SIG-M5 (cell line): ENCODE measurements around the gene LIPK.

Source experiments
- DNase-seq: peaks from one replicate; lab custom pipeline; 2025; lab: John Stamatoyannopoulos, UW

The LIPK gene

GRCh38 chr10:88786032-88786770 lies 80.2 kb downstream of the LIPK start:
- no peak for DNase-seq

DNA sequence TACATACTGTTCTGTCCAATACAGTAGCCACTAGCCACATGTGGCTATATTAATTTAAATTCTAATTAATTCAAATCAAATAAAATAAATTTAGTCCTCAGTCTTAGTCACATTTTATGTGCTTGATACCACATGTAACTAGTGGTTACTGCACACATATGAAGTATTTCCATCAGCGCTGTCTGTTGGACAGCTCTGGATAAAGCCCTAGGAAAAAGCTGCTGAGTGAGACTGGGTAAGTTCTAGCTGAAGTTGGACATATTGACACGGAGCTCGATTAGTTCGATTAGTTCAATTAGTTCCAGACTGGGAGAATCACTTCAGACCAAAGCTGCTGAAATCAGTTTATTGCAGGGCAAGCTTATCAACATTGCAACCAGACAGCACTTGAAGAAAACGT lies 81.4 kb downstream of the LIPK start:
- DNase-seq: no peak

DNA sequence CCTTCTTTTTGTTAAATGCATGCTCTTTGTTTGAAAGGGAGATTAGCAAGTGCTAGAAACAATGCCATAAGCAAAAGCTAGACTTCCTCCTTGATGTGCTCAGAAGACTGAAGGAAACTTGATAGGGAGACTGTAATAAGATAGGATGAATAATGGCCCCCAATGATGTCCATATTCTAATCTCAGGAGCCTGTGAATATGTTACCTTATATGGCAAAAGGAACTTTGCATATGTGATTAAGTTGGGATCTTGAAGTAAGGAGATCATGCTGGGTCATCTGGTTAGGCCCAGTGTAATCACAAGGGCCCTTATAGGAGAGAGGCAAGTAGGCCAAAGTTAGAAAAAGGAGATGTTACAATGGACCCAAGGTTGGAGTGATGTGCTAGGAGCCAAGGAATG lies 82.9 kb downstream of the LIPK start:
- no peak for DNase-seq

GRCh38 chr10:88791924-88792323 lies 85.9 kb downstream of the LIPK start:
- no peak for DNase-seq

DNA sequence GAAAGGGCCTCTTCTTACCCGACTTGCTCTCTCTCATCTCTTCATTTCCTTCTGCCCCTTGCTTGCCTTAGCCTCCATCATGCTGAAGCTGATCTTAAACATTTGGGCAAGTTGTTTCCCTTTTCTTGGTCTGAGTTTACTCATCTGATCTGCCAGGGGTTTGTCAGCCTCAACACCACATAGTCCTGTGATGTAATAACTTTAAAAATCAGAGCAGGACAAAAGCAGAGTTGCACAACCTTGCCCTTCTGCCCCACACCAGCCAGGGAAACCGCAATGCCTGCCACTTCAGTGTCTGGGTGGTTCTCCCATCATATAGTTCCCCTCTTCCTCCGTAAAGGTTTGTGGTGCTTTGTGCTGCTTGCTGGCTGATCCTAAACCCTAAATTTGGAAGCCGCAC lies 86.6 kb downstream of the LIPK start:
- no peak for DNase-seq

- DNase-seq: no peak
These were observed 87.8 kb downstream of the LIPK start for GRCh38 chr10:88793712-88794299.

- no peak for DNase-seq
These were observed 88.7 kb downstream of the LIPK start for GRCh38 chr10:88794731-88795130.

DNA sequence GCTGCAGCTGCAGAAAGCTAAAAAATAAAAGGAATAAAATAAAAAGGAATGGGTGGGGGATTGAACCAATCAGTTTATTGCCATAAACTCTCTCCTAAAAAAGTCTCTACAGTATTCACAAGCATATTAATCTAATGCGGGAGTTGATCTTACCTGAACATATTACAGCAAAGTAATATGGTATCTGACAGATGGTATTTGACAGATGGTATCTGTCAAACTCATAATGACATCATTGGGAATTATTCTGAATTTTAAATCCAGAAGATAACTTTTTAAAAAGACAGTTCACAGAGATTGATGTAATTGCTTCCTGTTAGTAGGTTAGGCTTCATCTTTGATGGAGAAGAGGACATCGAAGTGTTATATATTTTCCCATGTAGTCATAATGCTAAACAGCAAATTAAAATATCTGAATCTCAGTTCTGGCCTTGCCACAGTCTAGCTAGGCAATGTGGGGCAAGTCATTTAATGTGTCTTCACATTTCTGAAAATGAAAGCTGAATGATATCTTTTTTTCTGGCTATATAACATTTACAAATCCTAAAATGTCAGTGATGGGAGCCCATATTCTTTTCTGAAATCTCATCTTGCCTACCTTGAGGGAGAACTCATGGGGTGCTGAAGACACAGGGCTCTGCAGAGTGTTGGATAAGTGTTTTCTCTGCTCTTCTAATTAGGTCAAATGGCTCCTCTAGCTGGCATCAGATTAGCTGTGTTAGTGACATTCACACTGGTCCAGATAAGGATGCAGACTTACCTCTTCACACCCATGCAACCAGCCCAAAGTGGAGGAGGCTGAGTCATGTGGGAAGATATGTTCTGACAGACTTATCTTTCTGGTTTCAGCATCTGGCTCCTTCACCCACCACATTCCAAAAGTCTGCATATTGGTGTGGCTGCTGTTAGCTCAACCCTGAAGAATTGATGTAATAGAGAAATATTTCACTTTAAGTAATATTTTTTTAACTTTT lies 94.4 kb downstream of the LIPK start:
- DNase-seq: no peak
